Neutrophil (primary cell): ENCODE data around the gene TRUB1.

Experiments
- H3K27ac ChIP-seq: fragments of 200-600 bp; sonication (generic); 2 replicates; pipeline ENCODE4 v1.5.1; 2016; ENCODE audit warnings: mild to moderate bottlenecking, moderate library complexity
- H3K27me3 ChIP-seq: fragments of 200-600 bp; sonication (generic); 2 replicates; pipeline ENCODE4 v1.6.0; 2016; ENCODE audit warnings: mild to moderate bottlenecking
- H3K36me3 ChIP-seq: fragments of 200-600 bp; sonication (generic); 2 replicates; pipeline ENCODE4 v1.5.1; 2017
- H3K4me1 ChIP-seq, 2 experiments: fragments of 200-600 bp in 1 of 2; sonication (generic) in 1 of 2; 1 replicate in 1 of 2; 2 replicates in 1 of 2; pipeline versions ENCODE4 v1.5.1 to v1.6.1; 2013 to 2016; ENCODE audit warnings: low read depth in 1 of 2, low read length in 1 of 2, mild to moderate bottlenecking in 1 of 2, moderate library complexity in 1 of 2; ENCODE audit not compliant: control insufficient read depth in 1 of 2, insufficient read depth in 1 of 2
- H3K4me3 ChIP-seq, 2 experiments: fragments of 200-600 bp in 1 of 2; sonication (generic) in 1 of 2; 1 replicate in 1 of 2; 2 replicates in 1 of 2; pipeline ENCODE4 v1.5.1; 2013 to 2016; ENCODE audit warnings: low read depth in 1 of 2, low read length in 1 of 2, mild to moderate bottlenecking in 1 of 2, moderate library complexity in 1 of 2
- H3K9me3 ChIP-seq: fragments of 200-600 bp; sonication (generic); 2 replicates; pipeline ENCODE4 v1.5.1; 2016
- TF ChIP-seq, protein P1 (sequence below): fragments of 200-600 bp; sonication (generic); IDR thresholded peaks from 2 replicates; pipeline ENCODE4 v1.5.1; 2016; ENCODE audit warnings: antibody characterized with exemption

TRUB1 gene

DNA sequence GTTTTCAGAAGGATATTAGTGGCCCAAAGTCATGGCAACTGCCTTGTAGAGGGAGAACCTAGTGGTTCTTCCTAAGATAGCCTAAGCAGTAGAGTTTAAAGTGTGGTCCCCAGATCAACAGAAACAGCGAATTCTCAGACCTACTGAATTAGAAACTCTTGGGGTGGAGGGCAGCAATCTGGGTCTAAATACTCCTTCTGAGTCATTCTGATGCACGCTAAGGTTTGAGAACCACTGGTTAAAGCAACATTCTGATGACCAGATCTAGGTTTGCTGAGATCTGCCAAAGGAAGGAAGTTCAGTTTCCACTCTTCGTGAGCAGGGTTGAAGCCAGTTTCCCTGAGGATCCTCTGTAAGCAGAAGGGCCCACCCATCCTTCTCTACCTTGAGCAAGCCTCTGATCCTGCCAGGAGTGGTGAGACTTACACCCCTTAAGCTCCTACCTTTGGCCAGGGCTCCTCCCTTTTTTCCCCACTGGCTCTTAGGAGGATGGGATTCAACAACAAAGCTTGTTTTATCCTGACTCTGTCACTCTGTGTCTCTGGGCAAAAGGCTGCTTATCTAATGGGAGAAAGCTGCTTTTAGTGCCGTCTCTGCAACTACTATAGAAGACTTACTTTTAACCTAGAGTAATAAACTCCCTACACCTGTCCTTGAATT, 26.8 kb upstream of the TRUB1 start:
- Histone ChIP-seq H3K36me3 (no peaks in the 10 kb centered on the region), H3K4me1 (no peaks in the 10 kb centered on the region), H3K9me3 (no peaks in the 10 kb centered on the region), H3K4me3 (no peak overlapping the region), H3K27ac (no peak overlapping the region), H3K27me3 (peaks cover 8% of the 10 kb centered on the region)
- TF ChIP-seq, protein P1, sequence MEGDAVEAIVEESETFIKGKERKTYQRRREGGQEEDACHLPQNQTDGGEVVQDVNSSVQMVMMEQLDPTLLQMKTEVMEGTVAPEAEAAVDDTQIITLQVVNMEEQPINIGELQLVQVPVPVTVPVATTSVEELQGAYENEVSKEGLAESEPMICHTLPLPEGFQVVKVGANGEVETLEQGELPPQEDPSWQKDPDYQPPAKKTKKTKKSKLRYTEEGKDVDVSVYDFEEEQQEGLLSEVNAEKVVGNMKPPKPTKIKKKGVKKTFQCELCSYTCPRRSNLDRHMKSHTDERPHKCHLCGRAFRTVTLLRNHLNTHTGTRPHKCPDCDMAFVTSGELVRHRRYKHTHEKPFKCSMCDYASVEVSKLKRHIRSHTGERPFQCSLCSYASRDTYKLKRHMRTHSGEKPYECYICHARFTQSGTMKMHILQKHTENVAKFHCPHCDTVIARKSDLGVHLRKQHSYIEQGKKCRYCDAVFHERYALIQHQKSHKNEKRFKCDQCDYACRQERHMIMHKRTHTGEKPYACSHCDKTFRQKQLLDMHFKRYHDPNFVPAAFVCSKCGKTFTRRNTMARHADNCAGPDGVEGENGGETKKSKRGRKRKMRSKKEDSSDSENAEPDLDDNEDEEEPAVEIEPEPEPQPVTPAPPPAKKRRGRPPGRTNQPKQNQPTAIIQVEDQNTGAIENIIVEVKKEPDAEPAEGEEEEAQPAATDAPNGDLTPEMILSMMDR, result no peak

DNA sequence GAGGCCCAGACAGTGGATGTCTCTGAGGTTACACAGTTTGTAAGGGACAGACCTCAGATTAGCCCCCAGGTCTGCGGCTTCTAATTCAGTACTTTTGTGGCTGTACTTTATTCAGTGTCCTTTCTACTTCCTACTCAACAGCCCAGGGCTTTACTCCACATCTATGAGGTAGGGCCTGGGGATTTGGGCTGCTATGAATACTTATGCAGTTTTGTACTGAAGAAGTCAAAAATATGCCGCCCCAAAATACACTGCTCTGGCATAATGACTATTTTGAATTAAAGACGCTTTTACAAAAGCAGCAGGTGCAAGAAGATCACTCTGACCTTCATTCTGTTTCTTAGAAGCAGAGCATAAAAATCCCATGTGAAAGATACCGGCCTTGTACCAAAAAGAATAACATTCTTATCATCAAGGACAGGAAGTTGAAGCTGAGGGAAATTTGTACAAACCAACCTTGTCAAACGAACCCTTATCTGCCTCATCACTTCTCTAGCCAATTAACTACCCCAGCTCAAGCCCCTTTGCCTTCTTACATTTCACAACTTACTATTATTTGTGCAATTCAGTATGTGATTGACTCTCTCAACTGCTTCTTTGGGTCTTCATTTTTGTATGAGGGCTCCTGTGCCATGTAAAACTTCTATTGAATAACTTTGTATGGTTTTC, 26.1 kb upstream of the TRUB1 start:
- H3K4me3 ChIP-seq, result no peak overlapping the region
- H3K9me3 ChIP-seq, result no peaks in the 10 kb centered on the region
- H3K27me3 ChIP-seq, result peaks cover under 1% of the 10 kb centered on the region
- H3K36me3 ChIP-seq, result no peaks in the 10 kb centered on the region
- no peak overlapping the region for H3K27ac ChIP-seq
- TF ChIP-seq, protein P1, result no peak
- no peaks in the 10 kb centered on the region for H3K4me1 ChIP-seq

DNA sequence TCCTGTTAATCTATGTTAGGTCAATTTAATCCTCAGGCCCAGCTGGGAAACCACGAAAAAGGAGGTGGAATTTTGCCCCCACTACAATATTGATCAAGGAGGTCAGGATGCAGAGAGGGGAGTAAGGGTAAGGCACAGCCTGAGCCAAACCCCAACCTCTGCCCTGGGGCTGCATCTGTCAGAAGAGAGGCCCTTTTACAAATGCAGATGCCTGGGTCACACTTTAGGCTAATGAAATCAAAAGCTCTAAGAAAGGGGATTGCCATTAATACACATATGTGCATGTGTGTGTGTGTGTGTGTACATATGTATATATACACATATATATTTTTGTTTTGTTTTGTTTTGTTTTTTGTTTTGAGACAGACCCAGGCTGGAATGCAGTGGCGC, 25.5 kb upstream of the TRUB1 start:
- no peaks in the 10 kb centered on the region for H3K4me1 ChIP-seq
- H3K9me3 ChIP-seq, result no peaks in the 10 kb centered on the region
- H3K36me3 ChIP-seq, result no peaks in the 10 kb centered on the region
- no peak overlapping the region for H3K4me3 ChIP-seq
- TF ChIP-seq, protein P1, result no peak
- H3K27me3 ChIP-seq, result no peaks in the 10 kb centered on the region
- no peak overlapping the region for H3K27ac ChIP-seq

DNA sequence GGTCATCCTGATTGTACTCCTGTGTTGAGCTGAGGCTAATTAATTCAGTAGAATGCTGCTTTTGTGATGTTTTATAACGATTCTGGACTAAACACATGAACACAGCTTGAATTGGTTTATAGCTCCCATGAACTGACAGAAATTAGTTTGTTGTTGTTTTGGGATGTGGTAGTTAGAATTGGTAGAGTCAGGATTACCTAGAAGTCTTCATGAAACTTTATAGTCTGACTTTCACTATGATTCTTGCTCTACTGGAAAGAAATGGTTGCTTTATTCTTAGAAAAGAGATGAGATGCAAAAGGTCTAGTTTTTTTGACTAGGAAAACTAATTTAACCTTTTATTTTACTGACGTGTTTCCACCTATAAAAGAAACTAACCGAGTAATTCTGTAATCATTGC, 23.4 kb upstream of the TRUB1 start:
- H3K27ac ChIP-seq, result no peak overlapping the region
- H3K36me3 ChIP-seq, result no peaks in the 10 kb centered on the region
- H3K4me3 ChIP-seq, result no peak overlapping the region
- H3K4me1 ChIP-seq, result no peaks in the 10 kb centered on the region
- H3K27me3 ChIP-seq, result no peaks in the 10 kb centered on the region
- no peaks in the 10 kb centered on the region for H3K9me3 ChIP-seq
- TF ChIP-seq, protein P1, result no peak

DNA sequence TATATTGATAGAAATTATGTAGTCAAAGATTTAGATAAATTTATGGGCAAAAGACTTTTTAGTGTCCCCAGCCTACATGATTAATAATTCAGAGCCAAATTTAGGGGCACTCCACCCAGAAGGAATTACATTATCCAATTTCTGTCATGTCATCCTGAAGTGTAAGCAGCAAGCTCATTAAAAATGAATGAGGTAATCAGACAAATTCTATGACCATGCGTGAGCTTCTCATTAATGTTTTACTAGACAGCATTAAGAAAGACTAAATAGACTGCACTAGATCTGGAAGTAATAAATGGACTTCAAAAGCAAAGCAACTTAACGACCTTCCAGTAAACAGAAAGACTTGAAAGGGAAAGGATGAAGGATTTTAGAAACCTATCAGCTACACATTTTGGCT, 22.7 kb upstream of the TRUB1 start:
- Histone ChIP-seq H3K4me3 (no peak overlapping the region), H3K27me3 (no peaks in the 10 kb centered on the region), H3K4me1 (no peaks in the 10 kb centered on the region), H3K9me3 (no peaks in the 10 kb centered on the region), H3K36me3 (no peaks in the 10 kb centered on the region), H3K27ac (no peak overlapping the region)
- TF ChIP-seq, protein P1, result no peak
